ENCODE data around the gene NIT1. TPM values are rescaled to one million over a fixed set of nuclear protein-coding genes. Genes with fewer than 3 reads are reported as not detected.

The NIT1 gene
- total and polyA plus RNA-seq, 2 of the 8 experiments (the other 6 are each of a cell fraction or from before 2014, with no cell fraction given) = 33.0 to 40.4 TPM

- Histone ChIP-seq H3K79me2 (ENCODE audit: control insufficient read depth in 1 of 2, insufficient read depth in 2 of 2, low read length in 2 of 2) (peaks cover 0 to 9% of the 10 kb centered on the region in 2 experiments; a peak in 1 of 4 replicates), H3K23ac (ENCODE audit: insufficient read length) (no peak overlapping the region), H3K36me3 (ENCODE audit: control insufficient read depth in 2 of 4, insufficient read depth in 4 of 4, low read length in 3 of 4) (peaks cover 0 to 14% (median 6%) of the 10 kb centered on the region in 4 experiments; a peak in 5 of 8 replicates), H2BK20ac (ENCODE audit: low read length) (no peak overlapping the region), H3K4me3 (ENCODE audit: extremely low read depth in 1 of 4, insufficient read depth in 2 of 4, low read depth in 3 of 4, low read length in 4 of 4) (no peak overlapping the region), H3K18ac (ENCODE audit: extremely low read depth, low read length) (no peak overlapping the region), H4K5ac (ENCODE audit: insufficient read length, low read depth, low read length) (no peak overlapping the region), H4K20me1 (replicated peaks in 1 of 2; ENCODE audit: control insufficient read depth in 1 of 2, insufficient read depth in 2 of 2, low read length in 2 of 2) (no peaks in the 10 kb centered on the region), H4K8ac (ENCODE audit: extremely low read depth, insufficient read depth, low read length) (no peak overlapping the region), H3K27ac (ENCODE audit: low read depth, low read length) (no peak overlapping the region), H2AK5ac (ENCODE audit: low read depth, low read length) (no peak overlapping the region), H3K14ac (ENCODE audit: insufficient read length) (no peak overlapping the region), H3K79me1 (ENCODE audit: low read depth, low read length) (peaks cover 3% of the 10 kb centered on the region; the same call in 1 of the 2 replicates), H3K23me2 (ENCODE audit: low read depth, low read length) (peaks cover 13% of the 10 kb centered on the region), H2AFZ (ENCODE audit: low read length) (no peak overlapping the region), H2BK15ac (ENCODE audit: low read length) (no peak overlapping the region), H2BK12ac (ENCODE audit: low read depth, low read length) (no peak overlapping the region), H2BK5ac (ENCODE audit: low read depth, low read length) (no peak overlapping the region), H2BK120ac (replicated peaks; ENCODE audit: low read depth, low read length) (no peak overlapping the region), H3K9me3 (ENCODE audit: insufficient read depth in 2 of 2, low read depth in 1 of 2, low read length in 1 of 2) (no peaks in the 10 kb centered on the region), H3K4me1 (replicated peaks in 1 of 4; ENCODE audit: control insufficient read depth in 3 of 4, insufficient read depth in 4 of 4, low read length in 3 of 4) (peaks cover 0 to 6% (median 0%) of the 10 kb centered on the region in 4 experiments; a peak in 2 of 7 replicates), H3K27me3 (replicated peaks in 1 of 4; ENCODE audit: control insufficient read depth in 3 of 4, extremely low read depth in 1 of 4, insufficient read depth in 3 of 4, low read length in 3 of 4) (no peaks in the 10 kb centered on the region), H3K4ac (replicated peaks; ENCODE audit: insufficient read length, low read depth, low read length) (no peak overlapping the region), H3K56ac (replicated peaks; ENCODE audit: insufficient read length, low read depth, low read length) (no peak overlapping the region), H3K4me2 (ENCODE audit: insufficient read depth in 1 of 2, low read depth in 2 of 2, low read length in 2 of 2) (no peak overlapping the region), H4K91ac (replicated peaks; ENCODE audit: insufficient read length, low read length) (no peak overlapping the region), H3K9ac (replicated peaks in 1 of 4; ENCODE audit: extremely low read depth in 1 of 4, low read depth in 3 of 4, low read length in 3 of 4) (no peak overlapping the region)
- 91% methylated on average over 2 of the region's 2 CpGs; no CpG with 5 or more reads in 1 of the 2 experiments for WGBS, 2 experiments (ENCODE audit: extremely low coverage in 1 of 2, insufficient coverage in 1 of 2, insufficient read length in 1 of 2, insufficient replicate concordance in 2 of 2, low coverage in 1 of 2, low lambda C conversion rate in 2 of 2, missing lambda C conversion rate in 1 of 2)
- DNase-seq (ENCODE audit: low read depth in 1 of 2, low spot score in 2 of 2) = no peak
- ChIA-PET CTCF (ENCODE audit: partially characterized antibody) (interaction anchor here (0.6 to 10.0 kb wide), 7 partner anchors 14 to 113 kb away, joined by 3 to 282 read pairs (median 58); partner anchors contain the start of genes ARHGAP30, NECTIN4 and TSTD1), POLR2A (ENCODE audit: partially characterized antibody) (interaction anchor here (1.5 to 2.3 kb wide), 2 partner anchors 14 to 17 kb away, joined by 3 to 6 read pairs; partner anchors contain the start of genes NIT1 and PFDN2)
- FAIRE-seq = no peak
- TF ChIP-seq SIX5 (IDR thresholded peaks at IDR 0.05; ENCODE audit: low read depth, low read length) (no peak), CREB1 (IDR thresholded peaks at IDR 0.05) (no peak)
Observed at GRCh38 chr1:161100556-161100955, 17.3 kb upstream of the NIT1 start.

Data from H1 (cell line).